BJ (cell line): ENCODE results near the gene TAGAP. TPM values are rescaled to one million over a fixed set of nuclear protein-coding genes. Genes with fewer than 3 reads are reported as not detected.

ENCODE experiments used
- CTCF ChIA-PET: fragments of 350-600 bp; formaldehyde crosslinking; extraction: SDS; loops from one replicate; lab custom pipeline; 2021; ENCODE audit warnings: antibody characterized with exemption, inconsistent platforms; lab: Yijun Ruan, JAX
- POLR2A ChIA-PET: fragments of 300-600 bp; sonication (Branson Sonifier 250); formaldehyde crosslinking; extraction: SDS; loops from one replicate; lab custom pipeline; 2021; ENCODE audit warnings: antibody characterized with exemption; lab: Charles Lee
- DNase-seq: peaks from one replicate; pipeline ENCODE4 v3.0.0-alpha.2; 2011; ENCODE audit warnings: low read depth
- H3K27me3 ChIP-seq: 2 replicates; pipeline ENCODE4 v1.6.0; 2011; ENCODE audit warnings: low read length; ENCODE audit not compliant: control insufficient read depth, insufficient read depth
- H3K36me3 ChIP-seq: 2 replicates; pipeline ENCODE4 v1.5.1; 2011; ENCODE audit warnings: low read length; ENCODE audit not compliant: control insufficient read depth, insufficient read depth
- H3K4me3 ChIP-seq: 2 replicates; pipeline ENCODE4 v1.5.1; 2011; ENCODE audit warnings: low read depth, mild to moderate bottlenecking, control low read depth, low read length
- polyA plus RNA-seq: library from polyadenylated mRNA; depleted of rRNA; stranded (reverse); fragments of >200 nt; gene quantifications from 2 replicates; pipeline ENCODE4 v1.2.3, GENCODE V29; 2011
- TF ChIP-seq, protein P1 (sequence below): IDR thresholded peaks from 2 replicates; pipeline ENCODE4 v1.5.1; 2011; ENCODE audit warnings: low read depth, mild to moderate bottlenecking, control low read depth, inconsistent platforms, low read length, moderate library complexity; ENCODE audit not compliant: insufficient read depth

TAGAP gene
- polyA plus RNA-seq, 1 experiment, result not detected

DNA sequence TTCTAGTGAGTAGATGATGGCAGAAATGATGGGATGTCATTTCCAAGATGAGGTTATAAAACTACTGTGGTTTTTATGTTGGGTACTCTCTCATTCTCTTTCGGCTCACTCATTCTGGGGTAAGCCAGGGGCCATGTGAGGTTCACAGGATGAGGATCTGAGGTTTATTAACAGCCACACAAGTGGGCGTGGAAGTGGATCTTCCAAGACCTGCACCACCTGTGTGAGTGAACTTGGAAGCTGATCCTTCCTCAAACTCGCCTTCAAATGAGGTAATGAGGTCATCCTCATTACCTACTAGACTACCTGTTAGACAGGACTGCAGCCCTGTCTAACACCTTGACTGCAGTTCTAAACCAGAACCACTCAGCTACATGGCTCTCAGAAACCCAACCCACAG, 45.1 kb upstream of the TAGAP start:
- Histone ChIP-seq H3K4me3 (no peak overlapping the region), H3K27me3 (no peaks in the 10 kb centered on the region; the same call in 1 of the 2 replicates), H3K36me3 (no peaks in the 10 kb centered on the region)
- ChIA-PET CTCF (no interaction called here), POLR2A (no interaction called here)
- TF ChIP-seq, protein P1, sequence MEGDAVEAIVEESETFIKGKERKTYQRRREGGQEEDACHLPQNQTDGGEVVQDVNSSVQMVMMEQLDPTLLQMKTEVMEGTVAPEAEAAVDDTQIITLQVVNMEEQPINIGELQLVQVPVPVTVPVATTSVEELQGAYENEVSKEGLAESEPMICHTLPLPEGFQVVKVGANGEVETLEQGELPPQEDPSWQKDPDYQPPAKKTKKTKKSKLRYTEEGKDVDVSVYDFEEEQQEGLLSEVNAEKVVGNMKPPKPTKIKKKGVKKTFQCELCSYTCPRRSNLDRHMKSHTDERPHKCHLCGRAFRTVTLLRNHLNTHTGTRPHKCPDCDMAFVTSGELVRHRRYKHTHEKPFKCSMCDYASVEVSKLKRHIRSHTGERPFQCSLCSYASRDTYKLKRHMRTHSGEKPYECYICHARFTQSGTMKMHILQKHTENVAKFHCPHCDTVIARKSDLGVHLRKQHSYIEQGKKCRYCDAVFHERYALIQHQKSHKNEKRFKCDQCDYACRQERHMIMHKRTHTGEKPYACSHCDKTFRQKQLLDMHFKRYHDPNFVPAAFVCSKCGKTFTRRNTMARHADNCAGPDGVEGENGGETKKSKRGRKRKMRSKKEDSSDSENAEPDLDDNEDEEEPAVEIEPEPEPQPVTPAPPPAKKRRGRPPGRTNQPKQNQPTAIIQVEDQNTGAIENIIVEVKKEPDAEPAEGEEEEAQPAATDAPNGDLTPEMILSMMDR, result no peak
- no peak for DNase-seq

- DNase-seq, result no peak
- CTCF ChIA-PET, result interaction anchor here (1.6 kb wide), 1 partner anchor 46 kb away, joined by 5 read pairs; no protein-coding TSS in a partner anchor
- TF ChIP-seq, protein P1, result no peak
- POLR2A ChIA-PET, result no interaction called here
- Histone ChIP-seq H3K36me3 (no peaks in the 10 kb centered on the region), H3K27me3 (no peaks in the 10 kb centered on the region; the same call in 1 of the 2 replicates), H3K4me3 (no peak overlapping the region)
Measured at GRCh38 chr6:159089443-159089842, 44.7 kb upstream of the TAGAP start.

DNA sequence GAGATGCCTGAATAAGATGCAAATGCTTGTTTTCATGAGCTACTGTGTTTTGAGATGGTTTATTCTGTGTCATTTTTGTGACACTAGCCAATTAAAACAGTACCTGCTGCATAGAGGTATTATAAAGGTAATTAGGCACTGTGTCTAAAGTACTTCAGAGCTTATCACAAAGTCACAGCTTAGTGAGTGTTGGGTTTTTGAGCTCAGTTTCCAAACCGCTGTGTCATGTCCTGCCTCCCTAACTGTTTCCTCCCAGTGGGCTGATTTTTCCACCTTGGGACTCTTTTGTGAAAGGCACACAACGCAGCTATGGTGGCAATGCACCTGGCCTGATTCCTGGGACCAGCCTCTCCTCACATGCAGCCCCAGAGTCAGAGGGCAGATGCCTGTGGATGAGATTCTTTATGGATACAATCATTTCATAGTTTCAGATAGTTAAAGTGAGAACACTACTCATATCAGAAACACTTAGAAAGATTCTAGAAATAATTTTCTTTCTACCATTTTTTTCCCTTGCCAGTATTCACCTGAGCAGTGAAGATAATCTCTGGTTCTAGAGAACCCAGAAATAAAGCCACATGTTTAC, 41.3 kb upstream of the TAGAP start:
- no peak for DNase-seq
- TF ChIP-seq, protein P1, result no peak
- ChIA-PET POLR2A (no interaction called here), CTCF (interaction anchor here (1.0 to 2.5 kb wide), 3 partner anchors 12 to 49 kb away, joined by 3 to 5 read pairs (median 4); no protein-coding TSS in a partner anchor)
- no peaks in the 10 kb centered on the region for H3K36me3 ChIP-seq
- H3K27me3 ChIP-seq, result no peaks in the 10 kb centered on the region
- H3K4me3 ChIP-seq, result no peak overlapping the region

- no peak for DNase-seq
- Histone ChIP-seq H3K4me3 (no peak overlapping the region), H3K36me3 (no peaks in the 10 kb centered on the region), H3K27me3 (no peaks in the 10 kb centered on the region)
- ChIA-PET POLR2A (interaction anchor here (0.5 kb wide), 1 partner anchor 748 kb away, joined by 3 read pairs; no protein-coding TSS in a partner anchor), CTCF (interaction anchor here (1.0 to 1.3 kb wide), 2 partner anchors 25 to 49 kb away, joined by 3 to 4 read pairs; no protein-coding TSS in a partner anchor)
- TF ChIP-seq, protein P1, result no peak
Measured at GRCh38 chr6:159085396-159085895, 40.7 kb upstream of the TAGAP start.

GRCh38 chr6:159084493-159085091, 39.8 kb upstream of the TAGAP start:
- Histone ChIP-seq H3K36me3 (no peaks in the 10 kb centered on the region), H3K27me3 (no peaks in the 10 kb centered on the region), H3K4me3 (no peak overlapping the region)
- TF ChIP-seq, protein P1, result no peak
- ChIA-PET POLR2A (no interaction called here), CTCF (no interaction called here)
- DNase-seq, result peak; percentile 64
